GM12878 (cell line): ENCODE data around the gene MOGAT3. TPM values are rescaled to one million over a fixed set of nuclear protein-coding genes. Genes with fewer than 3 reads are reported as not detected.

Experiments used
- ATF2 ChIP-seq: IDR thresholded peaks from 2 replicates; pipeline ENCODE4 v1.6.1; 2012; ENCODE audit warnings: low read length, inconsistent platforms
- ATF3 ChIP-seq: IDR thresholded peaks from 2 replicates; pipeline ENCODE4 v1.6.1; 2011; ENCODE audit warnings: low read depth, mild to moderate bottlenecking, low read length, moderate library complexity, borderline replicate concordance; ENCODE audit errors: extremely low read depth
- BCL3 ChIP-seq: IDR thresholded peaks from 2 replicates; pipeline ENCODE4 v1.6.1; 2011; ENCODE audit warnings: borderline replicate concordance, low read depth, mild to moderate bottlenecking, moderate library complexity, low read length; ENCODE audit not compliant: insufficient read depth, poor library complexity, severe bottlenecking
- BCLAF1 ChIP-seq: fragments of 450-650 bp; IDR thresholded peaks from 2 replicates; pipeline ENCODE4 v1.6.1; 2017; ENCODE audit warnings: antibody characterized with exemption, mild to moderate bottlenecking, moderate library complexity
- BHLHE40 ChIP-seq, 2 experiments: fragments of 450-650 bp in 1 of 2; IDR thresholded peaks; 2 replicates each; pipeline ENCODE4 v1.6.1; 2011 to 2017; ENCODE audit warnings: low read depth in 2 of 2, borderline replicate concordance in 1 of 2, improper control_type of control experiment in 1 of 2, low read length in 1 of 2, mild to moderate bottlenecking in 1 of 2
- CBX3 ChIP-seq: fragments of 200-600 bp; sonication (generic); IDR thresholded peaks from 2 replicates; pipeline ENCODE4 v1.6.1; 2016; ENCODE audit warnings: low read depth, borderline replicate concordance
- E2F8 ChIP-seq: fragments of 450-650 bp; IDR thresholded peaks from 2 replicates; pipeline ENCODE4 v1.6.1; 2018; ENCODE audit warnings: mild to moderate bottlenecking, low read depth, moderate library complexity; ENCODE audit not compliant: partially characterized antibody
- IKZF1 ChIP-seq: fragments of 450-650 bp; conservative IDR thresholded peaks from 2 replicates; pipeline ENCODE4 v1.6.1; 2017; ENCODE audit warnings: antibody characterized with exemption, mild to moderate bottlenecking
- IRF5 ChIP-seq: fragments of 450-650 bp; IDR thresholded peaks from 2 replicates; pipeline ENCODE4 v1.6.1; 2017; ENCODE audit warnings: borderline replicate concordance
- NFIC ChIP-seq: IDR thresholded peaks from 2 replicates; pipeline ENCODE4 v1.6.1; 2012; ENCODE audit warnings: low read depth, mild to moderate bottlenecking, inconsistent platforms, low read length, moderate library complexity
- NKRF ChIP-seq: fragments of 450-650 bp; conservative IDR thresholded peaks from 2 replicates; pipeline ENCODE4 v1.6.1; 2017; ENCODE audit warnings: mild to moderate bottlenecking, moderate library complexity
- NRF1 ChIP-seq: conservative IDR thresholded peaks from 2 replicates; pipeline ENCODE4 v1.6.1; 2011; ENCODE audit warnings: mild to moderate bottlenecking, low read depth, low read length, improper control_type of control experiment
- SMARCA5 ChIP-seq: fragments of 450-650 bp; IDR thresholded peaks from 2 replicates; pipeline ENCODE4 v1.6.1; 2017; ENCODE audit warnings: mild to moderate bottlenecking
- STAT1 ChIP-seq: fragments of 450-650 bp; conservative IDR thresholded peaks from 2 replicates; pipeline ENCODE4 v1.6.1; 2014; ENCODE audit warnings: antibody characterized with exemption, mild to moderate bottlenecking
- STAT3 ChIP-seq: IDR thresholded peaks from 2 replicates; pipeline ENCODE4 v1.6.1; 2011; ENCODE audit warnings: low read depth, low read length, improper control_type of control experiment
- SUZ12 ChIP-seq: fragments of 200-600 bp; sonication (generic); IDR thresholded peaks from one replicate; pipeline ENCODE4 v1.6.1; 2018; ENCODE audit warnings: antibody characterized with exemption, mild to moderate bottlenecking; ENCODE audit not compliant: unreplicated experiment
- ZNF622 ChIP-seq: fragments of 450-650 bp; IDR thresholded peaks from 2 replicates; pipeline ENCODE4 v1.6.1; 2017; ENCODE audit warnings: mild to moderate bottlenecking, inconsistent platforms
- polyA plus RNA-seq, 11 experiments: library from polyadenylated mRNA; depleted of rRNA in 4 of 11; unstranded in 6 of 11; stranded (reverse) in 5 of 11; fragments of >200 nt; fragmentation: Nextera tagmentation in 4 of 11; fragmentation: Illumina TruSeq in 1 of 11; extraction: Ambion mirVana in 4 of 11; extraction: Trizol in 1 of 11; gene quantifications; 1 replicate in 1 of 11; 2 replicates in 10 of 11; pipeline versions ENCODE4 v1.2.1 to v1.2.3, GENCODE V29; 2011 to 2016; ENCODE audit warnings: inconsistent platforms in 2 of 11, missing spikeins in 2 of 11, low read depth in 1 of 11
- total RNA-seq, 4 experiments: library from RNA; depleted of rRNA in 3 of 4; stranded (reverse); fragments of >200 nt in 3 of 4; fragmentation: Illumina TruSeq in 1 of 4; extraction: Trizol in 1 of 4; gene quantifications; 2 replicates each; pipeline versions ENCODE4 v1.2.1 to v1.2.3, GENCODE V29; 2013 to 2021

The MOGAT3 gene
- total and polyA plus RNA-seq, 10 of the 15 experiments (the other 5 are each of a cell fraction or from before 2014, with no cell fraction given), result 0.11 TPM; not detected in 9

- TF ChIP-seq ZNF622, result no peak
- no peak for TF ChIP-seq IRF5
- no peak for TF ChIP-seq SUZ12
- TF ChIP-seq NKRF, result no peak
- TF ChIP-seq SMARCA5, result no peak
- TF ChIP-seq STAT1, result no peak
- TF ChIP-seq BCL3, result no peak
- 0 out of 2 replicates have a peak, but pooled peaks have one; percentile 22 for TF ChIP-seq ATF3
- TF ChIP-seq NFIC, result no peak
- TF ChIP-seq BHLHE40 (IDR thresholded peaks at IDR 0.05; ENCODE audit: borderline replicate concordance in 1 of 2, low read depth in 2 of 2, low read length in 1 of 2), result no peak
- no peak for TF ChIP-seq CBX3
- peak; percentile 61 for TF ChIP-seq NRF1
- no peak for TF ChIP-seq BCLAF1
- TF ChIP-seq IKZF1, result no peak
- no peak for TF ChIP-seq ATF2
- TF ChIP-seq E2F8, result no peak
- TF ChIP-seq STAT3, result no peak
Observed at GRCh38 chr7:101245147-101245668, 44.4 kb upstream of the MOGAT3 start (continued).
